Superior temporal gyrus (tissue), 1 donor: ENCODE results near the gene UBE2K.
"Not testable (repeated sequence)": the region's sequence is repeated elsewhere in the genome, so short reads cannot be mapped to it uniquely, and the experiment has no call there.

Source experiments
- DNase-seq: peaks from one replicate; pipeline ENCODE4 v3.0.0-alpha.2; 2016; ENCODE audit errors: extremely low spot score

Gene UBE2K

GRCh38 chr4:39802005-39802404 is 104.1 kb downstream of the UBE2K start:
- no peak for DNase-seq

- DNase-seq = no peak
Observed at GRCh38 chr4:39808231-39808749, 110.4 kb downstream of the UBE2K start.

- no peak for DNase-seq
Observed at GRCh38 chr4:39812500-39812899, 114.6 kb downstream of the UBE2K start.

GRCh38 chr4:39813033-39813432 is 115.1 kb downstream of the UBE2K start:
- DNase-seq = not testable (repeated sequence)

GRCh38 chr4:39813761-39814160 is 115.8 kb downstream of the UBE2K start:
- DNase-seq = not testable (repeated sequence)

GRCh38 chr4:39814403-39815185 is 116.7 kb downstream of the UBE2K start:
- DNase-seq = no peak

GRCh38 chr4:39818646-39819045 is 120.7 kb downstream of the UBE2K start:
- DNase-seq = no peak

- no peak for DNase-seq
Observed at GRCh38 chr4:39820186-39820585, 122.2 kb downstream of the UBE2K start.

GRCh38 chr4:39821951-39822350 is 124.0 kb downstream of the UBE2K start:
- no peak for DNase-seq

GRCh38 chr4:39822662-39823061 is 124.7 kb downstream of the UBE2K start:
- no peak for DNase-seq

GRCh38 chr4:39823191-39823590 is 125.3 kb downstream of the UBE2K start:
- DNase-seq = no peak

GRCh38 chr4:39825090-39825489 is 127.2 kb downstream of the UBE2K start:
- peak; percentile 31 for DNase-seq

- peak; percentile 17 for DNase-seq
Observed at GRCh38 chr4:39825741-39826231, 127.8 kb downstream of the UBE2K start.
